OCI-LY1 (cell line): ENCODE measurements around the gene UTF1.

Experiments
- H2AFZ ChIP-seq: fragments of 200-600 bp; sonication (generic), shearing (Covaris generic); 2 replicates; pipeline ENCODE4 v1.6.0; 2014; ENCODE audit warnings: antibody characterized with exemption, mild to moderate bottlenecking, low read length
- H3F3A ChIP-seq: fragments of 200-600 bp; sonication (generic), shearing (Covaris generic); 2 replicates; pipeline ENCODE4 v1.6.0; 2014; ENCODE audit warnings: mild to moderate bottlenecking, antibody characterized with exemption, low read length, moderate library complexity; ENCODE audit not compliant: insufficient read depth
- H3K27ac ChIP-seq: fragments of 200-600 bp; sonication (generic); 2 replicates; pipeline ENCODE4 v1.5.1; 2014; ENCODE audit warnings: low read length, mixed run types, mild to moderate bottlenecking, low read depth; ENCODE audit not compliant: poor library complexity, severe bottlenecking
- H3K27me3 ChIP-seq: fragments of 200-600 bp; sonication (generic); 2 replicates; pipeline ENCODE4 v1.6.0; 2014; ENCODE audit warnings: antibody characterized with exemption, mild to moderate bottlenecking, low read length, moderate library complexity; ENCODE audit not compliant: insufficient read depth
- H3K36me3 ChIP-seq: fragments of 200-600 bp; sonication (generic); 2 replicates; pipeline ENCODE4 v1.6.1; 2014; ENCODE audit warnings: mild to moderate bottlenecking, antibody characterized with exemption, low read length, moderate library complexity, mixed read lengths; ENCODE audit not compliant: insufficient read depth
- H3K4me1 ChIP-seq: fragments of 200-600 bp; sonication (generic); 2 replicates; pipeline ENCODE4 v1.5.1; 2014; ENCODE audit warnings: mild to moderate bottlenecking, low read length, moderate library complexity; ENCODE audit not compliant: insufficient read depth, severe bottlenecking
- H3K4me2 ChIP-seq: fragments of 200-600 bp; sonication (generic), shearing (Covaris generic); 2 replicates; pipeline ENCODE4 v1.6.1; 2014; ENCODE audit warnings: low read length
- H3K4me3 ChIP-seq: fragments of 200-600 bp; sonication (generic); 2 replicates; pipeline ENCODE4 v1.5.1; 2014; ENCODE audit warnings: low read length, low read depth, mild to moderate bottlenecking, mixed read lengths; ENCODE audit not compliant: poor library complexity, severe bottlenecking
- H3K79me2 ChIP-seq: fragments of 200-600 bp; shearing (Covaris generic); 2 replicates; pipeline ENCODE4 v1.6.1; 2016; ENCODE audit warnings: mixed run types, low read length, mixed read lengths; ENCODE audit not compliant: insufficient read depth
- H3K9ac ChIP-seq: fragments of 200-600 bp; sonication (generic), shearing (Covaris generic); 2 replicates; pipeline ENCODE4 v1.6.1; 2014; ENCODE audit warnings: mild to moderate bottlenecking, low read length, mixed read lengths
- H3K9me2 ChIP-seq: fragments of 200-600 bp; sonication (generic), shearing (Covaris generic); 2 replicates; pipeline ENCODE4 v1.6.1; 2014; ENCODE audit warnings: low read depth, mild to moderate bottlenecking, low read length, mixed read lengths
- H3K9me3 ChIP-seq: fragments of 200-600 bp; shearing (Covaris generic); 2 replicates; pipeline ENCODE4 v1.6.1; 2014; ENCODE audit warnings: low read length, mixed read lengths
- H4K20me1 ChIP-seq: fragments of 200-600 bp; sonication (generic), shearing (Covaris generic); 2 replicates; pipeline ENCODE4 v1.6.0; 2016; ENCODE audit warnings: mild to moderate bottlenecking, low read length; ENCODE audit not compliant: insufficient read depth
- CTCF ChIP-seq: fragments of 200-600 bp; sonication (generic), shearing (Covaris generic); IDR thresholded peaks from 2 replicates; pipeline ENCODE4 v1.5.1; 2017; ENCODE audit warnings: mild to moderate bottlenecking, antibody characterized with exemption, low read length, moderate library complexity, mixed read lengths
- EZH2 ChIP-seq: fragments of 200-600 bp; sonication (generic), shearing (Covaris generic); IDR thresholded peaks from 2 replicates; pipeline ENCODE4 v1.8.0; 2017; ENCODE audit warnings: borderline replicate concordance, mixed run types, mild to moderate bottlenecking, antibody characterized with exemption, low read length, moderate library complexity, mixed read lengths

UTF1 gene

DNA sequence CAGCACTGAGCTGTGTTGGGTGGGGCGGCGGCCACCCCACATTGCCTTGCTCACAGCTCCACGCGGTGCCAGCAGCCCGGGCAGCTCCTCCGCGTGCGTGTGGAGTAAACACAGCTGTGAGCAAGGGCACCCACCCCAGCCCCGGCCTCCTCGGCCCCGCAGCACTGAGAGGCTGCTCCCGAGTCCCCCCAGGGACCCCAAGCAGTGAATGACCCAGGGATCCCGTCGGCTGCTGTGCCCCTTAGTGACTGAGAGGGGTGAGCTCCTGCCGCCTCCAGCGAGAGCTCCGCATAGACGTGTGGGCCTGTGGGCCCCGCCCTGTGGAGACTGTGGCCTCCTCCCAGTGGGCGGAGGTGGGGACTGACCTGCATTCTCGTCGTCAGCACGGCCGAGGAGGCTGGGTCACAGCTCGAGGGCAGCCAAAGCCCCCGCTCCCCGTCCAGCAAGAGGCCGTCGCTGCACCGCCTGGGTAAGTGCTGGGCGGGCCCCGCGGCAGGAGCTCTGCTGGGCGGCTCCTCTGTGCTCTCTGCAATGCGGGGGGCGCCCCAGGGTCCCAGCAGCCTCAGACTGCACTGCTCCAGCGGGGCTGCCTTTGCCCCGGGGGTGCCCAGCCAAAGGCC, 29.9 kb upstream of the UTF1 start:
- no peak overlapping the region for H3K4me2 ChIP-seq
- H4K20me1 ChIP-seq = no peaks in the 10 kb centered on the region
- H3K4me1 ChIP-seq = no peaks in the 10 kb centered on the region
- H3K9me2 ChIP-seq = no peaks in the 10 kb centered on the region
- H2AFZ ChIP-seq = no peak overlapping the region
- H3K36me3 ChIP-seq = no peaks in the 10 kb centered on the region
- H3F3A ChIP-seq = no peaks in the 10 kb centered on the region
- TF ChIP-seq EZH2 (no peak), CTCF (no peak)
- H3K4me3 ChIP-seq = no peak overlapping the region
- H3K27ac ChIP-seq = no peak overlapping the region
- no peaks in the 10 kb centered on the region for H3K27me3 ChIP-seq
- no peak overlapping the region for H3K9ac ChIP-seq
- H3K79me2 ChIP-seq = no peaks in the 10 kb centered on the region
- no peaks in the 10 kb centered on the region for H3K9me3 ChIP-seq

DNA sequence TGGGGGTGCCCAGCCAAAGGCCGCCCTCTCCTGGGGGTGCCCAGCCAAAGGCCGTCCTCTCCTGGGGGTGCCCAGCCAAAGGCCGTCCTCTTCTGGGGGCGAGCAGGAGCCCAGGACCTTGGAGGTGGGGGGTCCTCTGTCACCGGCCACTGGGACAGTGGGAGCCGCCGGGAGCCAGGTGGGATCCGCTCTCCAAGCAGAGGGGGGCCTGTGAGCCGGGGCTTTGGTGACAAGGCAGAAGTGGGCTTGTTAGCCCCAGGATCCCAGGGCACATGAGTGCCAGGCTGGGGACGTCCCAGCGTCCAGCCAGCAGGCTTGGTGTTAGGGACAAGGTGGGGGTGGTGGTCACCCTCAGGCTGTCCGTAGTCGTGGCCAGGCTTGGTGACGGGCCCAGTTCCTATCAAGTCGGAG, 29.4 kb upstream of the UTF1 start:
- no peaks in the 10 kb centered on the region for H3K27me3 ChIP-seq
- H3K9me2 ChIP-seq = no peaks in the 10 kb centered on the region
- H4K20me1 ChIP-seq = no peaks in the 10 kb centered on the region

DNA sequence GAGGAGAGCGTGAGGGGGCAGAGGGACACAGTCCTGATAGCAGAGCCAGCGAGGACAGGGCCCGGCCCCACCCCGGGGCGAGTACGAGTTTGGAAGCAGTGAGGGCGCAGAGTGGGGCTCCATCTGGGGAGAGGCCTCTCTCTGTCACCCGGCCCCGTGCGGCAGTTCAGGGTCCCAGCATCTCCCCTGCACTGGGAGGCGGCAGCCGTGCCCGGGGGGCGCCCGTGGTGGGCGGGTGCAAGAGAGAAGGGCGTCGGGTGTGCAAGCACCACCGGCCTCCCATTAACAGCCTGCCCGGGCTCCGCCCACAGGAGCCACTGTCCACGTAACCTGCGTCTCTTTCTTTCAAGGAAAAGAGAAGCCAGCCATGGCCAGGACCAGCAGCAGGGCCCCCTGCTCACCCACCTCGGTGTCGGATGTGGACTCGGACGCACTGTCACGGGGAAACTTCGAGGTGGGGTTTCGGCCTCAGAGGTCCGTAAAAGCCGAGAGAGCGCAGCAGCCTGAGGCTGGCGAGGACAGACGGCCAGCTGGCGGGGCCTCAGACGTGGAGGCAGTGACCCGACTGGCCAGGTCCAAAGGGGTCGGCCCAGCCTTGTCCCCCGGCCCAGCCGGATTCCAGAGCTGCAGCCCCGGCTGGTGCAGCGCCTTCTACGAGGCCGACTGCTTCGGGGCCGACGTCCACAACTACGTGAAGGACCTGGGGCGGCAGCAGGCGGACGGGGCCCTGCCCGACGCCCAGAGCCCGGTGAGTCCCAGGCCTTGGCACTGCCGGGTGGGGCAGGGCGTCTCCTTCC, 28.7 kb upstream of the UTF1 start:
- Histone ChIP-seq H3K27ac (no peak overlapping the region), H3K9me2 (no peaks in the 10 kb centered on the region), H3K4me2 (no peak overlapping the region), H3K79me2 (no peaks in the 10 kb centered on the region), H3K36me3 (no peaks in the 10 kb centered on the region), H3K27me3 (no peaks in the 10 kb centered on the region), H3K9ac (no peak overlapping the region), H3K4me3 (no peak overlapping the region), H4K20me1 (no peaks in the 10 kb centered on the region), H3K9me3 (no peaks in the 10 kb centered on the region), H3F3A (no peaks in the 10 kb centered on the region), H3K4me1 (no peaks in the 10 kb centered on the region), H2AFZ (no peak overlapping the region)
- no peak for TF ChIP-seq CTCF
- TF ChIP-seq EZH2 = no peak

More for the DNA sequence above, 29.4 kb upstream of the UTF1 start:
- no peak overlapping the region for H2AFZ ChIP-seq
- no peak overlapping the region for H3K4me2 ChIP-seq
- no peaks in the 10 kb centered on the region for H3F3A ChIP-seq
- H3K79me2 ChIP-seq = no peaks in the 10 kb centered on the region
- H3K4me3 ChIP-seq = no peak overlapping the region
- H3K36me3 ChIP-seq = no peaks in the 10 kb centered on the region
- H3K9ac ChIP-seq = no peak overlapping the region
- H3K9me3 ChIP-seq = no peaks in the 10 kb centered on the region
- no peak overlapping the region for H3K27ac ChIP-seq
- no peaks in the 10 kb centered on the region for H3K4me1 ChIP-seq
- no peak for TF ChIP-seq EZH2
- no peak for TF ChIP-seq CTCF
